ENCODE results near the gene ZNF296.
A peak's percentile ranks its signal among the peaks of the same experiment; 100 is the strongest.

ZNF296 gene

DNA sequence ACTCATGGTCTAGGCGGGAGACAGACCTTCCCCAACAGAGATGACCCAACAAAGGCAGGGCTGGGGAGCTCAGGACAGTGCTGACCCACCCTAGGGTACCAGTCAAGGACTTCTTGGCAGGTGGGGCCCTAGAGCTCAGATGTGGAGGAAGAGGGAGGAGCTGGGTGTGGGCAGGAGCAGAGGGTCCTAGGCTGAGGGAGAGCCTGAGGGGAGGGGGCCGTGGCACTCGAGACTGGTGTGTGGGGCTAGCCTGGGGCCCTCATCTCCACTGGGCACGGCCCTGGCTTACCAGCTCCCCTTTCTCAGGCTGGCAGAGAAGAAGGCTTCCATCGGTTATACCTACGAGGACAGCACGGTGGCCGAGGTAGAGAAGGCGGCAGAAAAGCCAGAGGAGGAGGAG is 18.8 kb downstream of the ZNF296 start:
- DNase-seq (ENCODE audit: low read depth) = no peak

- no peak for DNase-seq (ENCODE audit: low read depth)
Measured at GRCh38 chr19:45056831-45057230, 19.4 kb downstream of the ZNF296 start.

- DNase-seq (ENCODE audit: low read depth) = no peak
Measured at GRCh38 chr19:45051929-45052579, 24.2 kb downstream of the ZNF296 start.

- DNase-seq (ENCODE audit: low read depth) = no peak
Measured at GRCh38 chr19:45050036-45050435, 26.2 kb downstream of the ZNF296 start.

DNA sequence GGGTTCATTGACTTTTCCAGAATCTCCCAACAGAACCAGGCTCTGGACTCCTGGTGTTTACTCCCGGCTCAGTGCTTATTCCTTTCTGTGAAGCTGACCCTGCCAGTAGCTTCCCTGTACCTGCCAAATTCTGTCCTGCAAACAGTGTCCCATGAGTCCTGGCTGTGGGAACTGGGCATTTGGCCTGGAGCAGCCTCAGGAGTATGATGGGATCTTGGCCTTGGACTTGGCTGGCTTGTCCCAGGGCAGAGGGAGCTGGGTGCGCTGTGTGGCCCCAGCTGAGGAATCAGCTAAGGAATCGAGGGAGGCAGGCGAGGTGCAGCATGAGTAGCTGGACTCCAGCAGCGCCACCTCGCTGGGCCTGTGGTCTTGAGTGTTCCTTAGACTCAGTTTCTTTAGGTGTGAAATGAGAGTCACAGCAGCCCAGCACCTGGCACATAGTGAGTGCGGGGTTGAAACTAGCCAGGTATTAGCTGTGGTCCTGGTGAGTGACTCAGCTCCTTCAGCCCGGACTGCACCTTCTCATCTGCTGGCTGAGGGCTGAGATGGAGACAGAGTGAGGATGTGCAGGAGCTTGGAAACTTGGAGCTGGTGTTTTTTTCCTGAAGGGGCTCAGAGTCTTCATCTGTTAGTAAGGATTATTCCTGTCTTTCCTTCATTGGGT is 27.1 kb downstream of the ZNF296 start:
- DNase-seq (ENCODE audit: low read depth) = no peak

DNA sequence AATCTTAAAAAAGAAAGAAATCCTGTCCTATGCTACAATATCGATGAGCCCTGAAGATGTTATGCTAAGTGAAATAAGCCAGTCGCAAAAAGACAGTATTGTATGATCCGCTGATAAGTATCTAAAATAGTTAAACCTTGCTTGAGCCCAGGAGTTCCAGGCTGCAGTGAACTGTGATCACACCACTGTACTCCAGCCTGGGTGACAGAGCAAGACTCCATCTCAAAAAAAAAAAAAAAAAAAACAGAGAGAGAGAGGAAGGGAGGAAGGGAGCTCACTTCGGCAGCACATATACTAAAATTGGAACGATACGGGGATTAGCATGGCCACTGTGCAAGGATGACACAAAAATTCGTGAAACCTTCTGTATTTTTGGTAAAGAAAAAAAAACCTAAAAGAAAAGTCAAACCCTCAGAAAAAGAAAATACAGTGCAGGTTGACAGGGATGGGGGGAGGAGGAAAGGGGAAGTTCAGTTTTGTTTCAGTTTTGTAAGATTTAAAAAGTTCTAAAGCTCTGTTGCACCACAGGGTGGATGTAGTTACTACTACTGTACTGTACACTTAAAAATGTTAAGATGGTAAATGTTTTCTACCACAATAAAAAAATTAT is 29.0 kb downstream of the ZNF296 start:
- DNase-seq (ENCODE audit: low read depth) = no peak

GRCh38 chr19:45046355-45046754 is 29.9 kb downstream of the ZNF296 start:
- DNase-seq (ENCODE audit: low read depth) = no peak

DNA sequence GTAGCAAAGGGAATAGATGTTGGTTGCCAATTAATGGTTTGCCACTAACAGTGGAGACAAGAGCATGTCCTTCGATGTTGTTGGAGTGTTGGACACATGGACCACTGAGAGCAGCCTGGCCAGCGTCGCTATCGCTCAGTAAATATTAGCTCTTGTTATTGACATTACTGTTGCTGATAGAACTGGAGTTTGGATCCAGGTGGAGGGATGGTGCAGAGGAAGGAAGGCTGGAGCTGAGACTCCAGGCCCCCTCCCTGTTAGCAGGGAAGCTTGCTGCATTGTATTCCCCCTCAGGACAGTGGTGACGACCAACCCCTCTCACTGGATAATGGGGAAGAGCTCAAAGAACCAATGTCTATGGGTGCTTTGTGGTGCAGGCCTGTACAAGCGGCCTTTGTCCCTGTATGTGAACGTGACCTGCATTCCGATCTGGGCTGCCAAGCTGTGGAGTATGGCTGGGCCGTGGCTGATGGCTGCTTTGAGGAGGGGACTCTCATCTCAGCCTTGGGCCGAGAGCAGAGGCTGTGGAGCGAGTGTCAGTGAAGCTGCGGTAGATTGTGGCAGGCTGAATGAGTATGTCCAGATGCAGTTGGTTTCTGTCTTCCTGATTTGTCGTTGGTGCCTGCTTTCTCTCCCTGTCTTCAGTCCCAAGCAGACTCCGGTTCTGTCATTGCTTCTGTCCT is 30.5 kb downstream of the ZNF296 start:
- no peak for DNase-seq (ENCODE audit: low read depth)

GRCh38 chr19:45041125-45041524 is 35.2 kb downstream of the ZNF296 start:
- DNase-seq (ENCODE audit: low read depth) = no peak

DNA sequence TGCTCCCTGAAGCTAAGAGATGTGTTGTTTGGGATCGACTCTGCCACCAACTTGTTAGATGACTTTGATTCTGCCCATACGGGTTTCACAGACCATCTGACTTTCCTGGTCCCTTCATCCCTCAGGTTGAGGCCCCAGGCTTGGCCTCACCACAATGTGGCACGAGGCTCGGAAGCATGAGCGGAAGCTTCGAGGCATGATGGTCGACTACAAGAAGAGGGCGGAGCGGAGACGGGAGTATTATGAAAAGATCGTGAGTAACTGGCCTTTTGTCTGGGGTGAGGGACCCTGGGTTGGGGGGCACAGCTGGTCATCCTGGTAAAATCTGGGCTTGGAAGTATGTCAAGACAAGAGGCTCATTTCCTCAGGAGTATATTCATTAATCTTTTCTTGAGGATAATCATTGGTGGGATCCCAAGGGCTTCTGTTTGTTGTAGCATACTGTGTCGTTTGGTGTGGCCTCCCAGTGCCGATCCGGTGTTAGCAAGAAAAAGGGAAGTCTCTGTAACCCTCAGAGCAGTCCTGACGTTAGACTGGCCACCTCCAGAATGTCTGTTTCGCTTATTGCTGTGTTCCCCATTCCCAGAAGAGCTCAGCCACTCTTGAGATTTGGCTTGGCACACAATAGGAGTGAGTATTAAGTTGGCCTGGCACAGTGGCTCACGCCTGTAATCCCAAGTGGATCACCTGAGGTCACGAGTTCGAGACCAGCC is 36.1 kb downstream of the ZNF296 start:
- no peak for DNase-seq (ENCODE audit: low read depth)

GRCh38 chr19:45038931-45039893 is 37.1 kb downstream of the ZNF296 start, which contains the start of gene CLASRP:
Gene CLASRP, plus strand, starts transcription at chr19:45039045. Its CDS starts 1,168 bp downstream, at chr19:45040213.
- DNase-seq (ENCODE audit: low read depth) = peak; percentile 55

DNA sequence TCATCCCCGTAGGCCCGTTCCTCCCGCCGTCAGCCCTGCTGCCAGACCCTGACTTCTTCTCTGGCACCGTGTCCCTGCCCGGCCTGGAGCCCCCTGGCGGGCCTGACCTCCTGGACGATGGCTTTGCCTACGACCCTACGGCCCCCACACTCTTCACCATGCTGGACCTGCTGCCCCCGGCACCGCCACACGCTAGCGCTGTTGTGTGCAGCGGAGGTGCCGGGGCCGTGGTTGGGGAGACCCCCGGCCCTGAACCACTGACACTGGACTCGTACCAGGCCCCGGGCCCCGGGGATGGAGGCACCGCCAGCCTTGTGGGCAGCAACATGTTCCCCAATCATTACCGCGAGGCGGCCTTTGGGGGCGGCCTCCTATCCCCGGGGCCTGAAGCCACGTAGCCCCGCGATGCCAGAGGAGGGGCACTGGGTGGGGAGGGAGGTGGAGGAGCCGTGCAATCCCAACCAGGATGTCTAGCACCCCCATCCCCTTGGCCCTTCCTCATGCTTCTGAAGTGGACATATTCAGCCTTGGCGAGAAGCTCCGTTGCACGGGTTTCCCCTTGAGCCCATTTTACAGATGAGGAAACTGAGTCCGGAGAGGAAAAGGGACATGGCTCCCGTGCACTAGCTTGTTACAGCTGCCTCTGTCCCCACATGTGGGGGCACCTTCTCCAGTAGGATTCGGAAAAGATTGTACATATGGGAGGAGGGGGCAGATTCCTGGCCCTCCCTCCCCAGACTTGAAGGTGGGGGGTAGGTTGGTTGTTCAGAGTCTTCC is 38.7 kb downstream of the ZNF296 start:
- no peak for DNase-seq (ENCODE audit: low read depth)

- DNase-seq (ENCODE audit: low read depth) = no peak
Measured at GRCh38 chr19:45035755-45036154, 40.5 kb downstream of the ZNF296 start.

- DNase-seq (ENCODE audit: low read depth) = no peak
Measured at GRCh38 chr19:45032421-45032820, 43.9 kb downstream of the ZNF296 start.

DNA sequence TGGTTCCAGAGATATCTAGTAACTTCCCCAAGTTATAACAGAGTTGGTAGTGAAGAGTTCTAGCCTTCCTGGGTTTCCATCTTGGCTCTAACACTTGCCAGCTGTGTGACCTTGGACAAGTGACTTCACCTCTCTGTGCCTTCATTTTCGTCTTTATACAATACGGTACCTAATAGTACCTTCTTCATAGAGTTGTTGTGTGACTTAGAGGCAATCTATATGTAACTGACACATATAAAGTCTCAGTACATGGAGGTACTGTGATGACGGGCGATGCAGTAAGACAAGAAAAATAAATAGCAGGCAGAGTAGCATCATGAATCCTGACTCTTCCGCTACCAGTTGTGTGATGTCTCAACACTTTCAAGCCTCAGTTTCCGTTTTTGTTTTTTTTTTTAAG is 45.5 kb downstream of the ZNF296 start:
- DNase-seq (ENCODE audit: low read depth) = no peak

DNA sequence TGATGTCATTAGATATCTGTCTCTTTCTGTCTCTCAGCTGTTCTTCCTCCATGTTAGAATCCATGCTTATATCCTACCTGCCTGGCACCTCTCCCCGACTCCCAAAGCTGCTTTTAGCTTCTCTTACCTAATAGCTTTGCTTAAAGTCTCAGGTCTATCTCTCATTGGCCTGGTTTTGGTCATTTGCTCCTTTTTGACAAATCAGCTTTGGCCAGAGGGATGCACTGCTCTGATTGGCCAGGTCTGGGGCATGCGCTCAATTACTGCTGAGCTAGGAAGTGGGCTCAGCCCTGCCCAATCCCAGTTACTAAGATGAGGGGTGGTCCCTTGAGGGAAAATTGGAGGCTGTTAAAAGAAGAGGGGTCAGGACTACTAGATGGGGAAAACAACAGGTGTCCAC is 48.9 kb downstream of the ZNF296 start:
- DNase-seq (ENCODE audit: low read depth) = no peak

DNA sequence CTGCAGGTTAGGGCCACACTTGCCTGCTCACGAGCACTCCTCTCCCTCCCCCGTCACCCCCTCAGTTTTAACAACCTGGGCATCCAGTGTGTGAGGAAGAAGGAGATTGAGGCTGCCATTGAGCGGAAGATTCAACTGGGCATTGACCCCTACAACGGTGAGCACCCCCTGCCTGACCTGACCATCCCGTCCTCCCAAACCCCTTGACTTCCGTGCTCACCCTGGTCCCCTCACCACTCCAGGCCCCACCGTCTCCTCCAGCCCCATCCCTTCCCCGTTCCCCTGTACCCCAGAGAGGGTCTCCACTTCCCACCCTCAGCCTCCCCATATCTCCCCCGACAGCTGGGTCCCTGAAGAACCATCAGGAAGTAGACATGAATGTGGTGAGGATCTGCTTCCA is 51.0 kb downstream of the ZNF296 start:
- DNase-seq (ENCODE audit: low read depth) = no peak

GRCh38 chr19:45023048-45023447 is 53.2 kb downstream of the ZNF296 start:
- DNase-seq (ENCODE audit: low read depth) = no peak

DNA sequence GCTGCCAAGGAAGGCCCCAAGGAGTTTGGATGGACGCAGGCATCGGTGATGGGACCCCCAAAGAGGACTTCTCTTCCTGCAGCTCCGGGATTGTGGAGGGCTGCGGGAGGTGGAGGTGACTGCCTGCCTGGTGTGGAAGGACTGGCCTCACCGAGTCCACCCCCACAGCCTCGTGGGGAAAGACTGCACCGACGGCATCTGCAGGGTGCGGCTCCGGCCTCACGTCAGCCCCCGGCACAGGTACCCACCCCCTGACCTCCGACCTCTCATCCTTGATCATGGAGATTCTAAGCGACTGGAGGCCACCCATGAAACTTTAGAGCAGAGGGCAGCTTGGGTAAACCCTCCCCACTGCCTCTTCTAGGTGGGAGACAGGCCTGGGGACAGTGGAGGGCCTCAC is 54.3 kb downstream of the ZNF296 start:
- no peak for DNase-seq (ENCODE audit: low read depth)
